GM21717 (cell line): ENCODE results near the gene NAGK.
"Not testable (repeated sequence)": the region's sequence is repeated elsewhere in the genome, so short reads cannot be mapped to it uniquely, and the experiment has no call there.

ENCODE experiments used
- ATAC-seq: cut with Tn5 transposase; IDR thresholded peaks from one replicate; pipeline ENCODE4 v1.9.1; 2021; ENCODE audit warnings: mild to moderate bottlenecking, moderate library complexity; ENCODE audit not compliant: unreplicated experiment

Gene NAGK

GRCh38 chr2:71103809-71104208 lies 35.4 kb downstream of the NAGK start:
- ATAC-seq: no peak

GRCh38 chr2:71106463-71106862 lies 38.0 kb downstream of the NAGK start:
- ATAC-seq: not testable (repeated sequence)

GRCh38 chr2:71108091-71108490 lies 39.6 kb downstream of the NAGK start:
- ATAC-seq: no peak

DNA sequence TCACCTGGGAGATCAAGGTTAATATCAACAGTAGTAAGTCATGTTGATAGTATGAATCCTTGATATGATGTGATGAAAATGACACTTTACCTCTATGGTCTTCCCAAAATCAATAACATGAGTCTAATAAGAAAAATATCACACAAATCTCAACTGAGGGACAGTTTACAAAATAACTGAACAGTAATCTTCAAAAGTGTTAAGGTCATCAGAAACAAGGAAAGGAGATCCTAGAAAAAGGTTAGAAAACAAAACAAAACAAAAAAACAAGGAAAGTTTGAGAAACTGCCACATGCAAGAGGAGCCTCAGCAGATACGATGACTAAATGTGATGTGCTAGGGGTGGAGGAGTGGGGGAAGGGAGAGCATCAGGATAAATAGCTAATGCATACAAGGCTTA lies 45.4 kb downstream of the NAGK start:
- ATAC-seq: no peak

GRCh38 chr2:71117063-71117462 lies 48.6 kb downstream of the NAGK start:
- no peak for ATAC-seq

GRCh38 chr2:71120195-71120594 lies 51.7 kb downstream of the NAGK start:
- ATAC-seq: no peak

DNA sequence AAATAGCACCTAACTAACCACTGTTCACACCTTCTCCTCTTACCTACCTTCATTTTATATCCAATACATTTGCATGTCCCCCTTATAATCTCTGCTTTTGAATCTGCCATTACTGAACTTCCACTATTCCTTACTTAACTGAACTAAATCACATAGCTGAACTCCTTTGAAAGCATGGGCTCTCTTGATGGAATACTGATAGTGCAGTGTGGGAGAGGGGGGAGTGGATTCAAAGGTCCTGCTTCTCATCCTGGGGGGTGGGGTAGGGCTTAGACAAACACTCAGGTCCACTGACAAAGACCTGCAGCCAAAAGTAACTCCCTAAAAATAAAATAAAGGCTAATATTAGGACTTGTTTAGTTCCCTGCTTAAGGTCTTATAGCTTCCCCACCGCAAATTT lies 53.0 kb downstream of the NAGK start:
- no peak for ATAC-seq

DNA sequence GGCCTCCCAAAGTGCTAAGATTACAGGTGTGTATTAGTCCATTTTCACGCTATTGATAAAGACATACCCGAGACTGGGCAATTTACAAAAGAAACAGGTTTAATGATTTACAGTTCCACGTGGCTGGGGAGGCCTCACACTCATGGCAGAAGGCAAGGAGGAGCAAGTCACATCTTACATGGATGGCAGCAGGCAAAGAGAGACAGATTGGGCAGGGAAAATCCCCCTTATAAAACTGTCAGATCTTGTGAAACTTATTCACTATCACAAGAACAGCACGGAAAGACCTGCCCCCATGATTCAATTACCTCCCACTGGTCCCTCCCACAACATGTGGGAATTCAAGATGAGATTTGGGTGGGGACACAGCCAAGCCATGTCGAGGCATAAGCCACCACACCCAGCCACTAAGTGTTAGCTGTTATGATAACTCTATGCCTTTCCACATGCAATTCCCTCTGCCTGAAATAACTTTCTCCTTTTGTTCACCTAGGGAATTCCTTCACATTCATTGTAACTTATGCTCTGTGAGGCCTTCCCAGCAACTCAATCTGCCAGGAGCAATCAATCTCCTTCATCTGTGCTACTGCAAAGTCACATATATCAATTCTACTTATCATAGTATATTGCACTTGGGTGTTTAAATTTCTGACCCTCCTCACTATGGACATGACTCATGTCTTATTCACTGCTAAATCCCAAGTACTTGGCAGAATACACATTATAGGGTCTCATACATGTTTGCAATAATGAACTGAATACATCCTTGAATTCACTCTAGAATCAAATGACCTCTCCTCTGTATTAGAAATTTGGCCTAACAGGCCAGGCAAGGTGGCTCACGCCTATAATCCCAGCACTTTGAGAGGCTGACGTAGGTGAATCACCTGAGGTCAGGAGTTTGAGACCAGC lies 54.2 kb downstream of the NAGK start:
- no peak for ATAC-seq

DNA sequence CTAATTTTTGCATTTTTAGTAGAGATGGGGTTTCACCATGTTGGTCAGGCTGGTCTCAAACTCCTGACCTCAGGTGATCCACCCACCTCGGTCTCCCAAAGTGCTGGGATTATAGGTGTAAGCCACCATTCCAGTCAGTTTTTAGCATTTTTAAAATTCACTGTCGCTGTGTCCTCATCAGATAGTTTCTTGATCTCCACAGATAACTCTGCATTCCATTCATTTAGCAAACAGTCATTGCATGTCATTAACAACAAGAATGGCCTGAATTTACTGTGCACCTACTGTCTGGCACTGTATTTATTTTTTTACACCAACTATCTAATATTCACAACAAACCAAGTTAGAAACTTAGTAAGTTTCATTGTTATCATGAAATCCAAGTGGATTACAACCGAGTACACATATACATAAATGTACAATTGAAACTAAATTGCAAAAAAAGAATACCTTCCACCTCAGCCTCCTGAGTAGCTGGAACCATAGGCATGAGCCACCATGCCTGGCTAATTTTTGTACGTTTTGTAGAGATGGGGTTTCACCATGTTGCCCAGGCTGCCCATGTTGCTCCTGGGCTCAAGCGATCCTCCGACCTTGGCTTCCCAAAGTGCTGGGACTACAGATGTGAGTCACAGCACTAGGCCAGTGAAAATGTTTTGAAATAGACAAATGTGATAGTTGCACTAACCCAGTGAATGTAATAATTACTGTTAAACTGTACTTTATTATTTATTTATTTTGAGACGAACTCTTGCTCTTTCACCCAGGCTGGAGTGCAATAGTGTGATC lies 57.3 kb downstream of the NAGK start:
- no peak for ATAC-seq

DNA sequence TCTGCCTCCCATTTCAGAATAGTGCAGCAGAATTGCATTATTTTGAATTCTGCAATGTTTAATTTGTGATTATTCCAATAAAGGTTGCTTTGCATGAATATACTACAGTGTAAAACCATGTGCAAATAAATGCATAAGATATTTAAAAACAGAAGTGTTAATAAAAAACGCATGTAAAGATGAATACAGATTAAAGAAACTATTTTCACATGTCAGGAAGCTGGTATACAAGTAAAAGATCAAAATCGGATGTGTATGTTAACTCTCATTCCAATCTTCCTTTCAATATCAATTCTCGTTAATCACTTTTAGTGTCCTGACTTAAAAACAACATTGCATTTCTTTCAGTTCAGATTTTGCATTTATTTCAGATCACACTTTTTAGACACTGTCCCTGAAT lies 58.5 kb downstream of the NAGK start:
- ATAC-seq: no peak
